ENCODE data around the gene GPR27. TPM values are rescaled to one million over a fixed set of nuclear protein-coding genes. Genes with fewer than 3 reads are reported as not detected.

GPR27 gene
- total and polyA plus RNA-seq, 2 of the 8 experiments (the other 6 are each of a cell fraction or from before 2014, with no cell fraction given): 11.3 to 12.5 TPM

DNA sequence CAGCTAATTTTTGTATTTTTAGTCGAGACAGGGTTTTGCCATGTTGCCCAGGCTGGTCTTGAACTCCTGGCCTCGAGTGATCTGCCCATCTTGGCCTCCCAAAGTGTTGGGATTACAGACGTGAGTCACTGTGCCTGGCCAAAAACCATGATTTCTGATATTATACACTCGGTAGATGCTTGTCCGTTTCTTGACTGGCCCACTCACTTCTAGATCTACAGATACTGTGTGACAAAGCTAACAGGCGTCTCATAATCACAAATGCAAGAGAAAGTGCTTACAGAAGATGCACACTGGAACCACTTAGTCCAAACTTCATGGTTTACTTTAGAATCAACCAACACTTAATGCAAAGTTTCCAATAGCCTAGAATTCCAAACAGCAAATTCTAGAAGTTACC, 22.9 kb downstream of the GPR27 start:
- Histone ChIP-seq H3K4me2 (ENCODE audit: insufficient read depth in 1 of 2, low read depth in 2 of 2, low read length in 2 of 2) (no peak overlapping the region), H4K20me1 (replicated peaks in 1 of 2; ENCODE audit: control insufficient read depth in 1 of 2, insufficient read depth in 2 of 2, low read length in 2 of 2) (no peaks in the 10 kb centered on the region), H3K14ac (ENCODE audit: insufficient read length) (no peak overlapping the region), H3K18ac (ENCODE audit: extremely low read depth, low read length) (no peak overlapping the region), H2BK20ac (ENCODE audit: low read length) (no peak overlapping the region), H4K5ac (ENCODE audit: insufficient read length, low read depth, low read length) (no peak overlapping the region), H3K79me2 (ENCODE audit: control insufficient read depth in 1 of 2, insufficient read depth in 2 of 2, low read length in 2 of 2) (no peaks in the 10 kb centered on the region), H2BK5ac (ENCODE audit: low read depth, low read length) (no peak overlapping the region), H3K23me2 (ENCODE audit: low read depth, low read length) (no peaks in the 10 kb centered on the region), H3K27ac (ENCODE audit: low read depth, low read length) (no peak overlapping the region), H2AK5ac (ENCODE audit: low read depth, low read length) (no peak overlapping the region), H3K4me3 (ENCODE audit: extremely low read depth in 1 of 4, insufficient read depth in 2 of 4, low read depth in 3 of 4, low read length in 4 of 4) (no peak overlapping the region), H3K4me1 (replicated peaks in 1 of 4; ENCODE audit: control insufficient read depth in 3 of 4, insufficient read depth in 4 of 4, low read length in 3 of 4) (peaks cover 4 to 16% (median 12%) of the 10 kb centered on the region in 4 experiments), H3K9ac (replicated peaks in 1 of 4; ENCODE audit: extremely low read depth in 1 of 4, low read depth in 3 of 4, low read length in 3 of 4) (no peak overlapping the region), H2BK120ac (replicated peaks; ENCODE audit: low read depth, low read length) (no peak overlapping the region), H3K27me3 (replicated peaks in 1 of 4; ENCODE audit: control insufficient read depth in 3 of 4, extremely low read depth in 1 of 4, insufficient read depth in 3 of 4, low read length in 3 of 4) (no peaks in the 10 kb centered on the region), H2BK15ac (ENCODE audit: low read length) (no peak overlapping the region), H2AFZ (ENCODE audit: low read length) (no peak overlapping the region), H3K9me3 (ENCODE audit: insufficient read depth in 2 of 2, low read depth in 1 of 2, low read length in 1 of 2) (no peaks in the 10 kb centered on the region), H4K8ac (ENCODE audit: extremely low read depth, insufficient read depth, low read length) (no peak overlapping the region), H3K56ac (replicated peaks; ENCODE audit: insufficient read length, low read depth, low read length) (no peak overlapping the region), H2BK12ac (ENCODE audit: low read depth, low read length) (no peak overlapping the region), H3K23ac (ENCODE audit: insufficient read length) (no peak overlapping the region), H3K36me3 (ENCODE audit: control insufficient read depth in 2 of 4, insufficient read depth in 4 of 4, low read length in 3 of 4) (no peaks in the 10 kb centered on the region), H3K4ac (replicated peaks; ENCODE audit: insufficient read length, low read depth, low read length) (no peak overlapping the region), H4K91ac (replicated peaks; ENCODE audit: insufficient read length, low read length) (no peak overlapping the region), H3K79me1 (ENCODE audit: low read depth, low read length) (no peaks in the 10 kb centered on the region; the same call in 1 of the 2 replicates)
- FAIRE-seq (no peak), DNase-seq (ENCODE audit: low read depth in 1 of 2, low spot score in 2 of 2) (no peak)
- ChIA-PET POLR2A (ENCODE audit: partially characterized antibody) (no interaction called here), CTCF (ENCODE audit: partially characterized antibody) (interaction anchor here (0.8 to 1.8 kb wide), 2 partner anchors 15 to 26 kb away, joined by 4 to 6 read pairs; no protein-coding TSS in a partner anchor)
- WGBS, 2 experiments (ENCODE audit: extremely low coverage in 1 of 2, insufficient coverage in 1 of 2, insufficient read length in 1 of 2, insufficient replicate concordance in 2 of 2, low coverage in 1 of 2, low lambda C conversion rate in 2 of 2, missing lambda C conversion rate in 1 of 2): 64% methylated on average over 6 of the region's 6 CpGs; no CpG with 5 or more reads in 1 of the 2 experiments
- TF ChIP-seq HDAC6 (IDR thresholded peaks at IDR 0.05; ENCODE audit: low read depth, low read length) (no peak), SP4 (IDR thresholded peaks at IDR 0.05; ENCODE audit: low read length) (no peak), SRF (IDR thresholded peaks at IDR 0.05; ENCODE audit: low read depth, low read length) (no peak), POLR2A (IDR thresholded peaks at IDR 0.05; ENCODE audit: control extremely low read depth in 1 of 2, low read depth in 2 of 2, low read length in 2 of 2) (no peak), MAFK (IDR thresholded peaks at IDR 0.05; ENCODE audit: low read depth, low read length) (no peak), SAP30 (IDR thresholded peaks at IDR 0.05; ENCODE audit: insufficient read depth, insufficient replicate concordance, low read length) (no peak), RAD21 (IDR thresholded peaks at IDR 0.05 in 1 of 2, conservative IDR thresholded peaks at IDR 0.05 in 1 of 2; ENCODE audit: low read depth in 2 of 2, low read length in 2 of 2) (no peak), SIX5 (IDR thresholded peaks at IDR 0.05; ENCODE audit: low read depth, low read length) (no peak), KDM5A (IDR thresholded peaks at IDR 0.05; ENCODE audit: low read length) (no peak), POU5F1 (IDR thresholded peaks at IDR 0.05; ENCODE audit: low read depth, low read length) (no peak), TAF7 (optimal IDR thresholded peaks at IDR 0.05; ENCODE audit: borderline replicate concordance, low read depth, low read length) (no peak), CREB1 (IDR thresholded peaks at IDR 0.05) (no peak), MAX (IDR thresholded peaks at IDR 0.05) (no peak)

All from H1 (cell line).